K562 (cell line): ENCODE results near the gene PSMB10. TPM values are rescaled to one million over a fixed set of nuclear protein-coding genes. Genes with fewer than 3 reads are reported as not detected.
A peak's percentile ranks its signal among the peaks of the same experiment; 100 is the strongest.

Experiments used
- ARID3A ChIP-seq: IDR thresholded peaks from 2 replicates; pipeline ENCODE4 v1.6.1; 2012; ENCODE audit warnings: low read depth, low read length, improper control_type of control experiment, borderline replicate concordance
- ATF4 ChIP-seq: fragments of 450-650 bp; formaldehyde crosslinking; IDR thresholded peaks from 2 replicates; pipeline ENCODE4 v1.4.0; 2022; ENCODE audit warnings: mild to moderate bottlenecking, moderate library complexity
- CHD4 ChIP-seq: fragments of 200-600 bp; sonication (generic); IDR thresholded peaks from 3 replicates; pipeline ENCODE4 v1.6.1; 2012; ENCODE audit warnings: low read depth, mild to moderate bottlenecking, mixed read lengths, low read length, inconsistent platforms; ENCODE audit not compliant: insufficient read depth, insufficient replicate concordance, poor library complexity, severe bottlenecking
- ELF4 ChIP-seq: fragments of 450-650 bp; formaldehyde crosslinking; IDR thresholded peaks from 2 replicates; pipeline ENCODE4 v1.4.0; 2022; ENCODE audit warnings: missing genetic modification characterization
- EWSR1 ChIP-seq: fragments of 450-650 bp; IDR thresholded peaks from 2 replicates; pipeline ENCODE4 v1.6.1; 2018; ENCODE audit warnings: borderline replicate concordance, mild to moderate bottlenecking, low read depth, moderate library complexity; ENCODE audit not compliant: partially characterized antibody
- GABPB2 ChIP-seq: fragments of 250-450 bp; sonication (Bioruptor Pico); conservative IDR thresholded peaks from 2 replicates; pipeline ENCODE4 v1.5.1; 2021; ENCODE audit warnings: mild to moderate bottlenecking
- HES1 ChIP-seq: fragments of 450-650 bp; IDR thresholded peaks from 2 replicates; pipeline ENCODE4 v1.6.1; 2016; ENCODE audit warnings: low read depth, mild to moderate bottlenecking, moderate library complexity
- JUND ChIP-seq, 2 experiments: IDR thresholded peaks; 2 replicates in 1 of 2; 3 replicates in 1 of 2; pipeline ENCODE4 v1.6.1; 2011; ENCODE audit warnings: borderline replicate concordance in 2 of 2, low read depth in 2 of 2, low read length in 2 of 2, improper control_type of control experiment in 1 of 2, missing biosample characterization in 1 of 2, missing genetic modification characterization in 1 of 2, missing genetic modification reagents in 1 of 2
- ZBTB34 ChIP-seq: fragments of 250-450 bp; sonication (Bioruptor Pico); IDR thresholded peaks from 2 replicates; pipeline ENCODE4 v1.8.0; 2021; ENCODE audit warnings: mild to moderate bottlenecking, moderate library complexity
- ZFP30 ChIP-seq: fragments of 250-450 bp; sonication (Bioruptor Pico); IDR thresholded peaks from 2 replicates; pipeline ENCODE4 v1.8.0; 2022; ENCODE audit warnings: moderate library complexity, mild to moderate bottlenecking, inconsistent platforms, borderline replicate concordance
- ZNF41 ChIP-seq: fragments of 250-450 bp; sonication (Bioruptor Pico); conservative IDR thresholded peaks from 2 replicates; pipeline ENCODE4 v1.4.0; 2020; ENCODE audit warnings: mild to moderate bottlenecking
- ZSCAN32 ChIP-seq: fragments of 450-650 bp; formaldehyde crosslinking; IDR thresholded peaks from 2 replicates; pipeline ENCODE4 v1.4.0; 2020; ENCODE audit warnings: mild to moderate bottlenecking, moderate library complexity
- polyA plus RNA-seq, 8 experiments: library from polyadenylated mRNA; depleted of rRNA in 4 of 8; stranded (reverse) in 5 of 8; unstranded in 3 of 8; fragments of >200 nt; fragmentation: Nextera tagmentation in 2 of 8; fragmentation: Illumina TruSeq in 1 of 8; extraction: Ambion mirVana in 2 of 8; extraction: Trizol in 1 of 8; gene quantifications; 2 replicates each; pipeline versions ENCODE4 v1.2.1 to v1.2.3, GENCODE V29; 2011 to 2014; ENCODE audit warnings: inconsistent platforms in 1 of 8, missing spikeins in 1 of 8
- total RNA-seq, 7 experiments: library from RNA; depleted of rRNA in 6 of 7; stranded (reverse); fragments of >200 nt in 6 of 7; fragmentation: Illumina TruSeq in 2 of 7; extraction: Trizol in 2 of 7; gene quantifications; 2 replicates each; pipeline versions ENCODE4 v1.2.1 to v1.2.3, GENCODE V29; 2011 to 2021; ENCODE audit warnings: low replicate concordance in 1 of 7
- TF ChIP-seq, protein P1 (sequence below): fragments of 250-450 bp; sonication (Bioruptor Pico); IDR thresholded peaks from 2 replicates; pipeline ENCODE4 v1.8.0; 2022; ENCODE audit warnings: inconsistent platforms, mild to moderate bottlenecking, moderate library complexity, borderline replicate concordance
- TF ChIP-seq, protein P2 (sequence below): fragments of 450-650 bp; IDR thresholded peaks from 2 replicates; pipeline ENCODE4 v1.6.1; 2018; ENCODE audit warnings: mild to moderate bottlenecking, low read depth; ENCODE audit not compliant: partially characterized antibody

PSMB10 gene
- total and polyA plus RNA-seq, 9 of the 15 experiments (the other 6 are each of a cell fraction or from before 2014, with no cell fraction given) = 11.7 to 105 (median 51.0) TPM

GRCh38 chr16:67892899-67893742 lies 43.5 kb downstream of the PSMB10 start, which contains the start of gene PSKH1 (continued):
- TF ChIP-seq, protein P1, sequence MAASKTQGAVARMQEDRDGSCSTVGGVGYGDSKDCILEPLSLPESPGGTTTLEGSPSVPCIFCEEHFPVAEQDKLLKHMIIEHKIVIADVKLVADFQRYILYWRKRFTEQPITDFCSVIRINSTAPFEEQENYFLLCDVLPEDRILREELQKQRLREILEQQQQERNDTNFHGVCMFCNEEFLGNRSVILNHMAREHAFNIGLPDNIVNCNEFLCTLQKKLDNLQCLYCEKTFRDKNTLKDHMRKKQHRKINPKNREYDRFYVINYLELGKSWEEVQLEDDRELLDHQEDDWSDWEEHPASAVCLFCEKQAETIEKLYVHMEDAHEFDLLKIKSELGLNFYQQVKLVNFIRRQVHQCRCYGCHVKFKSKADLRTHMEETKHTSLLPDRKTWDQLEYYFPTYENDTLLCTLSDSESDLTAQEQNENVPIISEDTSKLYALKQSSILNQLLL (CRISPR knock-in tag) = no peak
- TF ChIP-seq EWSR1 (no peak), ATF4 (CRISPR knock-in tag) (no peak), GABPB2 (CRISPR knock-in tag) (no peak), CHD4 (no peak), ZBTB34 (CRISPR knock-in tag) (no peak), ZNF41 (CRISPR knock-in tag) (no peak), ZFP30 (CRISPR knock-in tag) (no peak), HES1 (no peak), ARID3A (no peak), ELF4 (CRISPR knock-in tag) (no peak), ZSCAN32 (CRISPR knock-in tag) (no peak), JUND (IDR thresholded peaks at IDR 0.05; ENCODE audit: borderline replicate concordance, low read depth, low read length) (peak; percentile 3; the same call in 1 of the 2 replicates), JUND (tag; IDR thresholded peaks at IDR 0.05; ENCODE audit: borderline replicate concordance, low read depth, low read length) (no peak)
- TF ChIP-seq, protein P2, sequence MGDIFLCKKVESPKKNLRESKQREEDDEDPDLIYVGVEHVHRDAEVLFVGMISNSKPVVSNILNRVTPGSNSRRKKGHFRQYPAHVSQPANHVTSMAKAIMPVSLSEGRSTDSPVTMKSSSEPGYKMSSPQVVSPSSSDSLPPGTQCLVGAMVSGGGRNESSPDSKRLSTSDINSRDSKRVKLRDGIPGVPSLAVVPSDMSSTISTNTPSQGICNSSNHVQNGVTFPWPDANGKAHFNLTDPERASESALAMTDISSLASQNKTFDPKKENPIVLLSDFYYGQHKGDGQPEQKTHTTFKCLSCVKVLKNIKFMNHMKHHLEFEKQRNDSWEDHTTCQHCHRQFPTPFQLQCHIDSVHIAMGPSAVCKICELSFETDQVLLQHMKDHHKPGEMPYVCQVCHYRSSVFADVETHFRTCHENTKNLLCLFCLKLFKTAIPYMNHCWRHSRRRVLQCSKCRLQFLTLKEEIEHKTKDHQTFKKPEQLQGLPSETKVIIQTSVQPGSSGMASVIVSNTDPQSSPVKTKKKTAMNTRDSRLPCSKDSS = no peak
